ENCODE results near the gene CELSR3.

DNA sequence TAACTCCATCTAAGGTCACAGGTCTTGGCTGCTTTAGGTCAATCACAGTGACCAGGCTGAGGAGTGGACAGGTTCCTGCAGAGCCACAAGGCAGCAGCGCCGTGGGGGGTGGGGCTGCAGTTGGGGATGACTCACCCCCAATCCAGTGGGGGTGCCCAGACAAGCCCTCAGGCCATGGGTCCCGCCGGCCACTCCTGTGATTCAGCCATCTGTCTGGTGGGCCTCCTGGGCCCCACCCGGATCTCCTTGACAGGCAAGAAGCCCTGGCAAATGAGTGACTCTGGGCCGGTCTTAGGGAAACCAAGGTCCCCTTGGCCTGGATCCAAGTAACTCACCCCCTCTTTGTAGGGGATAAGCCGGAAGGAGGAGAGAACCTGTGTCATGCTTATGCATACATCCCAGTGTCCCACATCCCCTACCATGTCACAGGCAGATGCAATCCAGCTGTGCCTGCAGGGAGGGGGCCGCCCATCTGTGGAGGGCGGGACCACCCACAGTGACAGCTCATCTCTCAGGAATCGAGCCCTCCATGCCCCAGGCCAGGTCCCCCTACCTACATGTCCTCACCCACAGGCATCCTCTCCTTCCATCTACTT is 67.1 kb downstream of the CELSR3 start:
- no peak for TF ChIP-seq POLR2A (IDR thresholded peaks at IDR 0.05; ENCODE audit: low read depth, low read length)
- TF ChIP-seq POLR2AphosphoS5 (IDR thresholded peaks at IDR 0.05; ENCODE audit: low read depth, low read length) = no peak
- TF ChIP-seq TAF1 (IDR thresholded peaks at IDR 0.05; ENCODE audit: borderline replicate concordance, low read depth, low read length) = no peak

All from GM12892 (cell line).